Measurements from ENCODE around the gene MAP3K5.
"Not testable (repeated sequence)": the region's sequence is repeated elsewhere in the genome, so short reads cannot be mapped to it uniquely, and the experiment has no call there.

MAP3K5 gene

GRCh38 chr6:136594671-136595070 lies 197.6 kb downstream of the MAP3K5 start:
- H3K4me3 ChIP-seq (replicated peaks; ENCODE audit: low read depth, low read length) = no peak overlapping the region
- TF ChIP-seq CTCF (IDR thresholded peaks at IDR 0.05; ENCODE audit: low read length, missing control alignments) = no peak
- DNase-seq (ENCODE audit: low read depth) = no peak

GRCh38 chr6:136593748-136594490 lies 198.4 kb downstream of the MAP3K5 start:
- TF ChIP-seq CTCF (IDR thresholded peaks at IDR 0.05; ENCODE audit: low read length, missing control alignments) = no peak
- no peak overlapping the region for H3K4me3 ChIP-seq (replicated peaks; ENCODE audit: low read depth, low read length)
- peak; percentile 99 for DNase-seq (ENCODE audit: low read depth)

GRCh38 chr6:136592930-136593673 lies 199.2 kb downstream of the MAP3K5 start:
- DNase-seq (ENCODE audit: low read depth) = peak; percentile 78
- H3K4me3 ChIP-seq (replicated peaks; ENCODE audit: low read depth, low read length) = no peak overlapping the region
- no peak for TF ChIP-seq CTCF (IDR thresholded peaks at IDR 0.05; ENCODE audit: low read length, missing control alignments)

- TF ChIP-seq CTCF (IDR thresholded peaks at IDR 0.05; ENCODE audit: low read length, missing control alignments) = no peak
- no peak overlapping the region for H3K4me3 ChIP-seq (replicated peaks; ENCODE audit: low read depth, low read length)
- no peak for DNase-seq (ENCODE audit: low read depth)
Observed at GRCh38 chr6:136591617-136592016, 200.7 kb downstream of the MAP3K5 start.

GRCh38 chr6:136590846-136591245 lies 201.4 kb downstream of the MAP3K5 start:
- DNase-seq (ENCODE audit: low read depth); H3K4me3 ChIP-seq (replicated peaks; ENCODE audit: low read depth, low read length): not testable (repeated sequence)

- no peak for TF ChIP-seq CTCF (IDR thresholded peaks at IDR 0.05; ENCODE audit: low read length, missing control alignments)
- no peak for DNase-seq (ENCODE audit: low read depth)
- no peak overlapping the region for H3K4me3 ChIP-seq (replicated peaks; ENCODE audit: low read depth, low read length)
Observed at GRCh38 chr6:136587527-136587926, 204.8 kb downstream of the MAP3K5 start.

- DNase-seq (ENCODE audit: low read depth) = peak; percentile 93
- H3K4me3 ChIP-seq (replicated peaks; ENCODE audit: low read depth, low read length) = no peak overlapping the region
- TF ChIP-seq CTCF (IDR thresholded peaks at IDR 0.05; ENCODE audit: low read length, missing control alignments) = no peak
Observed at GRCh38 chr6:136586295-136586694, 206.0 kb downstream of the MAP3K5 start.

GRCh38 chr6:136585523-136585922 lies 206.8 kb downstream of the MAP3K5 start:
- not testable (repeated sequence) for DNase-seq (ENCODE audit: low read depth); H3K4me3 ChIP-seq (replicated peaks; ENCODE audit: low read depth, low read length)

GRCh38 chr6:136584290-136584689 lies 208.0 kb downstream of the MAP3K5 start:
- DNase-seq (ENCODE audit: low read depth); H3K4me3 ChIP-seq (replicated peaks; ENCODE audit: low read depth, low read length): not testable (repeated sequence)
